T-helper 1 cell treated with Interleukin-12 subunit alpha and Interleukin-12 subunit beta and Interleukin-4 antibody, amounts not matched to agents 30 μg/mL and 1 μg/mL, for 36 hours (primary cell): ENCODE results near the gene SLC22A12.

Experiments
- H3K27ac Mint-ChIP-seq: one replicate; pipeline ENCODE4 v1.8.0; 2021; ENCODE audit warnings: mild to moderate bottlenecking, mixed read lengths
- H3K27me3 Mint-ChIP-seq: one replicate; pipeline ENCODE4 v1.8.0; 2021; ENCODE audit warnings: low read depth, mixed read lengths
- H3K36me3 Mint-ChIP-seq: one replicate; pipeline ENCODE4 v1.8.0; 2021; ENCODE audit warnings: low read depth, mixed read lengths
- H3K4me1 Mint-ChIP-seq: one replicate; pipeline ENCODE4 v1.8.0; 2021; ENCODE audit warnings: low read depth, mixed read lengths
- H3K4me3 Mint-ChIP-seq: one replicate; pipeline ENCODE4 v1.8.0; 2021; ENCODE audit warnings: mild to moderate bottlenecking, moderate library complexity, mixed read lengths
- H3K9me3 Mint-ChIP-seq: one replicate; pipeline ENCODE4 v1.8.0; 2021; ENCODE audit warnings: mixed read lengths

SLC22A12 gene

GRCh38 chr11:64629796-64630562, 39.0 kb downstream of the SLC22A12 start:
- H3K4me3 Mint-ChIP-seq = no peak overlapping the region
- H3K36me3 Mint-ChIP-seq = no peaks in the 10 kb centered on the region
- H3K27me3 Mint-ChIP-seq = no peaks in the 10 kb centered on the region
- peaks cover 6% of the 10 kb centered on the region for H3K4me1 Mint-ChIP-seq
- H3K27ac Mint-ChIP-seq = no peak overlapping the region
- H3K9me3 Mint-ChIP-seq = no peaks in the 10 kb centered on the region

DNA sequence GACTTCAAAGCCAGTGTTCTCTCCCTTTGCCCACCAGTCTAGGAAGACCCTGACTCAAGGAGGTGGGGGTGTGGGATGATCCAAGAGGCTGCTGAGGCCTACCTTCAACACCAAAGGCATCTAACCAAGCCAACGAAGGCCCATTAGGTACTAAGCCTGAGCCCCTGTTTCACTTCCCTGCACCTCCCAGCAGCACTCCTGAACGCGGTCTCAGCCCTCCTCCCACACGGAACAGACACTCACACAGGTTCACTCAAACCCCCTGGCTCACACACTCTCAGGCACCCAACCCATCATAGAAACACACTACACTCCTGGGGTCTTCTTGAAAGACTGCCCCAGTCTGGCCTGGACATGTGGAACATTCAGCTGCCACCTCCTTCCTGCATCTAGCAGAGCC, 40.7 kb downstream of the SLC22A12 start:
- Mint-ChIP-seq H3K27me3 (no peaks in the 10 kb centered on the region), H3K36me3 (no peaks in the 10 kb centered on the region), H3K27ac (no peak overlapping the region), H3K9me3 (no peaks in the 10 kb centered on the region), H3K4me3 (no peak overlapping the region), H3K4me1 (peaks cover 6% of the 10 kb centered on the region)

- H3K36me3 Mint-ChIP-seq = no peaks in the 10 kb centered on the region
- no peak overlapping the region for H3K27ac Mint-ChIP-seq
- H3K27me3 Mint-ChIP-seq = no peaks in the 10 kb centered on the region
- H3K4me1 Mint-ChIP-seq = peaks cover 6% of the 10 kb centered on the region
- H3K9me3 Mint-ChIP-seq = no peaks in the 10 kb centered on the region
- no peak overlapping the region for H3K4me3 Mint-ChIP-seq
Measured at GRCh38 chr11:64632237-64632636, 41.2 kb downstream of the SLC22A12 start.

- no peak overlapping the region for H3K4me3 Mint-ChIP-seq
- no peaks in the 10 kb centered on the region for H3K9me3 Mint-ChIP-seq
Measured at GRCh38 chr11:64632654-64633053, 41.6 kb downstream of the SLC22A12 start.

DNA sequence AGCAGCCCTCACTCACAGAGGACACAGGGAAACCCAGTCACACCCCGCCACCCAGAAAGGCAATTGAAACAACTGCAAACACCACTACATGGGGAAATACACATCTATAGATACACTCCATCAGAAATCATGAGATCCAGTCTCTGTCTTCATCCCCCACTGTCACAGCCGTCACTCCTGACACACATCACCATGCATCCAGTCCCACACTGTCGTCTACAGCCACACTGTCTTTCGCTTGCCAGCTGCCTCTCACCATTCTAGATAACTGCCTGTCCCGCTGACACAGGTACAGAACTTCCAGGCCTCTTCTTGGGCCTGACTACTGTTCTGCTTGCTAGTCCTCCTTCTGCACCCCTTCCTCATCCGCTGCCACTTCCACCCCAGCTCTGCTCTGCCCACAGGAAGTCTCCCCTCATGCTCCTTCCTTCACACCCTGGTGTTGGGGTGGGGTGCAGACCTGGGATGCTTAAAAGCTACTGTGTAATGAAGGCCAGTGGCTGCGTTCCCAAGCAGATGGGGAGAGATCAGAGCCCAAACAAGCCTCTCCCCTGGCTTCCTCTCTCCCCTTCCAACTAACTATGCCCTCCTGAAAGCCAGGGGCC, 42.6 kb downstream of the SLC22A12 start:
- H3K4me3 Mint-ChIP-seq = no peak overlapping the region
- H3K27me3 Mint-ChIP-seq = no peaks in the 10 kb centered on the region
- H3K27ac Mint-ChIP-seq = no peak overlapping the region
- no peaks in the 10 kb centered on the region for H3K9me3 Mint-ChIP-seq
- peaks cover 6% of the 10 kb centered on the region for H3K4me1 Mint-ChIP-seq
- H3K36me3 Mint-ChIP-seq = no peaks in the 10 kb centered on the region

More at GRCh38 chr11:64632654-64633053, 41.6 kb downstream of the SLC22A12 start:
- no peaks in the 10 kb centered on the region for H3K27me3 Mint-ChIP-seq
- no peaks in the 10 kb centered on the region for H3K36me3 Mint-ChIP-seq
- peaks cover 6% of the 10 kb centered on the region for H3K4me1 Mint-ChIP-seq
- H3K27ac Mint-ChIP-seq = no peak overlapping the region

- H3K36me3 Mint-ChIP-seq = no peaks in the 10 kb centered on the region
- H3K4me3 Mint-ChIP-seq = no peak overlapping the region
- no peaks in the 10 kb centered on the region for H3K27me3 Mint-ChIP-seq
- peaks cover 6% of the 10 kb centered on the region for H3K4me1 Mint-ChIP-seq
- no peak overlapping the region for H3K27ac Mint-ChIP-seq
- H3K9me3 Mint-ChIP-seq = no peaks in the 10 kb centered on the region
Measured at GRCh38 chr11:64637334-64638017, 46.5 kb downstream of the SLC22A12 start.

DNA sequence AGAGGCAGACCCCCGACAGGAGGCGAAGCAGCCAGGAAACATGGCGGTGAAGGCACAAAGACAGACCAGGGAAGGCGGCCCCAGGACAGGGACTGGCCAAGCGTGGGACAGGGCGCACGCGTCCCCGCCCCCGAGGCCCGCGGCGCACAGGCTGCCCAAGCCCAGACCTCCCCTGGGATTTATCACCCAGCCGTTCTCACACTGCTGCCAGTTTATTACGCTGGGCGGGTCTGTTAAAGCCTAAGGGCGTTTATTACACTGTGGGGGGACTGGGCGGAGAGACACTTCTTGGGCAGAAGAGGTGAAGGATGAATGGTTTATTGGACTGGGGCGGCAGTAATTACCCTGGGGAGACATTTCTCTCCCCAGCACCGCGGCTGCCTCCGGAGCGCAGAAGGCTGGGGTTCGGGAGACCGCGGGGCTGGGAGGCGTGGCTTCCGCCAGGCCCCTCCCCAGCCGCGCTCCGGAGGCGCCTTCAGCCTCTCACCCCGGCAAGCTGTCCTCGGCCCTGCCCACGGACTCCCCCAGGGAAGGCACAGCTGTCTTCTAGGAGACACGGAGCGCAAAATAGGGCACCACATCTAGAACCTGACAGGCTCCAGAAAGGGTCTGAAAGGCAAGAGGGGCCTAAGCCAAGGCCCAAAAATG, 47.1 kb downstream of the SLC22A12 start:
- H3K4me3 Mint-ChIP-seq = no peak overlapping the region
- no peaks in the 10 kb centered on the region for H3K9me3 Mint-ChIP-seq
- H3K4me1 Mint-ChIP-seq = peaks cover 6% of the 10 kb centered on the region

GRCh38 chr11:64638829-64639228, 47.8 kb downstream of the SLC22A12 start:
- Mint-ChIP-seq H3K27ac (no peak overlapping the region), H3K27me3 (peaks cover 2% of the 10 kb centered on the region), H3K9me3 (no peaks in the 10 kb centered on the region), H3K4me3 (no peak overlapping the region), H3K4me1 (peaks cover 3% of the 10 kb centered on the region), H3K36me3 (no peaks in the 10 kb centered on the region)

More for the DNA sequence above, 47.1 kb downstream of the SLC22A12 start:
- Mint-ChIP-seq H3K36me3 (no peaks in the 10 kb centered on the region), H3K27me3 (no peaks in the 10 kb centered on the region), H3K27ac (no peak overlapping the region)

GRCh38 chr11:64639885-64640284, 48.9 kb downstream of the SLC22A12 start:
- no peaks in the 10 kb centered on the region for H3K36me3 Mint-ChIP-seq
- no peak overlapping the region for H3K4me3 Mint-ChIP-seq
- no peak overlapping the region for H3K27ac Mint-ChIP-seq
- no peaks in the 10 kb centered on the region for H3K4me1 Mint-ChIP-seq
- H3K27me3 Mint-ChIP-seq = peaks cover 12% of the 10 kb centered on the region
- no peaks in the 10 kb centered on the region for H3K9me3 Mint-ChIP-seq

DNA sequence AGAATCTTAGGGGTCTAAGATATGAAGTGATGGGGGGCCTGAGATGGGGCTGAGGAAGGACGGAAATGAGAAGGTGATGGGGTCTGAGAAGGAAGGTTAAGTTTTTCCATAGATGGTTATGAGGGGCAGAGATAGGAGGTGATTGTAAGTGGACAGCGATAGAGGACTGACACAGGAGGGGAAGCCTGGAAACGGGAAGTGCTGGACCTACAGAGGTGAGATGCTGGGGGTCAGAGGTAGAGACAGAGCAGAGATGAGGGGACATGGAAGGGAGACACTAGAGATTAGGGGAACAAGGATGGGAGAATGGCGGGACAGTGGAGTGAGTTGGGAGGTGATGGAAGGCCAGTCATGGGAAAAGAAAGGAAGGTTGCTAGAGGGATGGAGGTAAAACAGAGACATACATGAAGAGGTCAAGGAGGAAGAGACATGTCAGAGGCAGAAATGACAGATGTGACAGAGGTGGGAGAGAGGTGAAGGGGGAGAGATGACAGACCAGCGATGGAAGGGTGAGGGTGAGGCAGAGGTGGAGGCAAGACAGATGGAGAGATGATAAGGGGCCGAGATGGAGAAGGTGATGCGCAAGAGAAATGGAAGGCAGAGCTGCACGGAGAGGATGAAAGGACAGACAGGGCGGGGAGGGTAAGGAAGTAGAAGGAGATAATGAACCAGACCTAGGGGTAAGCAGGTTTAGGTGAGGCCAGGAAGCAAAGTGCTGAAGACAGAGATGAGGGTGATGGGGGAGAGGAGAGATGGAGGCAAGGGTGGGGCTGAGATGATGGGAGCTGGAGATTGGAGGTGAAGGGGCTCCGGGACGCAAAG, 50.8 kb downstream of the SLC22A12 start:
- no peaks in the 10 kb centered on the region for H3K9me3 Mint-ChIP-seq
- H3K27me3 Mint-ChIP-seq = peaks cover 32% of the 10 kb centered on the region
- H3K27ac Mint-ChIP-seq = no peak overlapping the region
- H3K4me1 Mint-ChIP-seq = no peaks in the 10 kb centered on the region
- H3K4me3 Mint-ChIP-seq = no peak overlapping the region
- no peaks in the 10 kb centered on the region for H3K36me3 Mint-ChIP-seq

DNA sequence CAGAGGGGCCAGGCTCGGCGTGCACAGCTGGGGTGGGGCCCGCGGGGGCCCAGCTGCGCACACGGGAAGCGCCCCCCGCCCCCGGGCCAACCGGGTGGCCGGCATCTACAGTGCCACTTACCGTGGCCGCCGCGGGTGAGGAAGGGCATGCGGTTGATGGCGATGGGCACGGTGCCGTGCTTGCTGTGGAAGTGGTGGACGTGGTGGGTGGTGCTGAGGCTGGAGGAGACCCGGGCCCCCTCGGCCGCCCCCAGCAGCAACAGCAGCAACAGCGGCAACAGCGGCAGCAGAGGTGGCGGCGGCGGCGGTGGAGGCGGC, 51.4 kb downstream of the SLC22A12 start:
- Mint-ChIP-seq H3K36me3 (no peaks in the 10 kb centered on the region), H3K27ac (no peak overlapping the region), H3K9me3 (no peaks in the 10 kb centered on the region), H3K4me1 (no peaks in the 10 kb centered on the region), H3K4me3 (no peak overlapping the region), H3K27me3 (peaks cover 37% of the 10 kb centered on the region)

DNA sequence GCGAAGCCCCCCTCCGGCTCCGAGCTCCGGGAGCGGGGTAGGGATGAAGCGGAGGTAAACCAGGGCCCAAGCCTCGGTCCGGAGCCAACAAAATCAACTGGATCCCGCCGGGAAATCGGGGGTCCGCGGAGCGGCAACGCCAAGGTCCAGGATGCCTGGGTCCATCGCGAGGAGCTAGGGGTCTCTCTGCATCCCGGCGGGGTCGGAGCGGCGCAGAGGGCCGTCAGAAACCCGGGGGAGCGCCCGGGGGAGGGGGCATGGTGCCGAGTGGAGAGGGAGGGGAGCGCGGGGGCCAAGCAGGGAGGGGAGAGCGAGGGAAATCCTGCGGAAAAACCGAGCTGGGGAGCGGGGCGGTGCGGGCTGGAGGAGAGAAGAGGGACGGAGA, 51.8 kb downstream of the SLC22A12 start:
- Mint-ChIP-seq H3K9me3 (no peaks in the 10 kb centered on the region), H3K4me3 (no peak overlapping the region), H3K36me3 (no peaks in the 10 kb centered on the region), H3K4me1 (no peaks in the 10 kb centered on the region), H3K27me3 (peaks cover 38% of the 10 kb centered on the region), H3K27ac (no peak overlapping the region)

GRCh38 chr11:64643256-64643881, 52.3 kb downstream of the SLC22A12 start:
- H3K27me3 Mint-ChIP-seq = peaks cover 38% of the 10 kb centered on the region
- H3K27ac Mint-ChIP-seq = no peak overlapping the region
- no peaks in the 10 kb centered on the region for H3K4me1 Mint-ChIP-seq
- H3K9me3 Mint-ChIP-seq = no peaks in the 10 kb centered on the region
- H3K36me3 Mint-ChIP-seq = no peaks in the 10 kb centered on the region
- no peak overlapping the region for H3K4me3 Mint-ChIP-seq
